ENCODE results near the gene CCDC116. TPM values are rescaled to one million over a fixed set of nuclear protein-coding genes. Genes with fewer than 3 reads are reported as not detected.
"Not testable (repeated sequence)": the region's sequence is repeated elsewhere in the genome, so short reads cannot be mapped to it uniquely, and the experiment has no call there.

The CCDC116 gene
- total RNA-seq, 1 donor from 2014 or later, result not detected

DNA sequence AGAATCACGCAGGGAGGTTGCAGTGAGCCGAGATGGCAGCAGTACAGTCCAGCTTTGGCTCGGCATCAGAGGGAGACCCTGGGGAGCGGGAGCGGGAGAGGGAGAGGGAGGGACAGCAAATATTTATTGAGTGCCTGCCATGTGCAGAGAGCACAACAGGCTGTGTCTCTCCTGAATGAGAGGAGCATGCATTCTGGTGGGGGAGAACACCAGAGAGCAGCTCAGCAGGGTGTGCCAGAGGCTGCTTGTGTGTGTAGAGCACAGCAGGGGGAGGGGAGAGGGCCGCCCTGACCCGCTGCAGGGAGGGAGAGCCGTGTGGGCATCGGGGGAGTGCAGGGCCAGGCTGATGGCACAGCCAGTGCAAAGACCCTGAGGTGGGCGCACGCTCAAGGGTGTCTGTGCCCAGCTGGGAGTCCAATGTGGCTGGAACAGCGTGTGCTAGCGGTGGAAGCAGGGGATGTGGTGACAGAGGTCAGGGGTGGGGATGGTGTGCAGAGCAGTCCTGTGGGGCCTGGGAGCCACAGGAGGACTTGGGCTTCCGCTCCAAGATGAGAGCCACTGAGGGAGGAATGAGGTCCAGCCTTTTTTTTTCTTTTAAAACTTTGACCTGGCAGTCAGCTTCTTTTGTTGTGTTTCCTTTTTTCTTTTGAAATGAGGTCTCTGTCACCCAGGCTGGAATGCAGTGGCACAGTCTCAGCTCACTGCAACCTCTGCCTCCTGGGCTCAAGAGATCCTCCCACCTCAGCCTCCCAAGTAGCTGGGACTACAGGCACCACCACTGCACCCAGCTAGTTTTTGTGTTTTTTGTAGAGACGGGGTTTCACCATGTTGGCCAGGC, 45.3 kb downstream of the CCDC116 start:
- H3K27ac Mint-ChIP-seq, result no peak overlapping the region
- no peak for DNase-seq (ENCODE audit: low spot score)
- H3K9me3 ChIP-seq (ENCODE audit: low read depth), result no peaks in the 10 kb centered on the region
- no peak overlapping the region for H2AFZ ChIP-seq (replicated peaks)
- H3K36me3 ChIP-seq, result no peaks in the 10 kb centered on the region
- no peak for TF ChIP-seq EZH2 (IDR thresholded peaks at IDR 0.05)
- TF ChIP-seq, protein P1, sequence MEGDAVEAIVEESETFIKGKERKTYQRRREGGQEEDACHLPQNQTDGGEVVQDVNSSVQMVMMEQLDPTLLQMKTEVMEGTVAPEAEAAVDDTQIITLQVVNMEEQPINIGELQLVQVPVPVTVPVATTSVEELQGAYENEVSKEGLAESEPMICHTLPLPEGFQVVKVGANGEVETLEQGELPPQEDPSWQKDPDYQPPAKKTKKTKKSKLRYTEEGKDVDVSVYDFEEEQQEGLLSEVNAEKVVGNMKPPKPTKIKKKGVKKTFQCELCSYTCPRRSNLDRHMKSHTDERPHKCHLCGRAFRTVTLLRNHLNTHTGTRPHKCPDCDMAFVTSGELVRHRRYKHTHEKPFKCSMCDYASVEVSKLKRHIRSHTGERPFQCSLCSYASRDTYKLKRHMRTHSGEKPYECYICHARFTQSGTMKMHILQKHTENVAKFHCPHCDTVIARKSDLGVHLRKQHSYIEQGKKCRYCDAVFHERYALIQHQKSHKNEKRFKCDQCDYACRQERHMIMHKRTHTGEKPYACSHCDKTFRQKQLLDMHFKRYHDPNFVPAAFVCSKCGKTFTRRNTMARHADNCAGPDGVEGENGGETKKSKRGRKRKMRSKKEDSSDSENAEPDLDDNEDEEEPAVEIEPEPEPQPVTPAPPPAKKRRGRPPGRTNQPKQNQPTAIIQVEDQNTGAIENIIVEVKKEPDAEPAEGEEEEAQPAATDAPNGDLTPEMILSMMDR (IDR thresholded peaks at IDR 0.05), result no peak
- TF ChIP-seq EZH2phosphoT487 (IDR thresholded peaks at IDR 0.05), result no peak
- H3K4me1 ChIP-seq, result no peaks in the 10 kb centered on the region
- H3K4me3 Mint-ChIP-seq, result no peak overlapping the region
- no peaks in the 10 kb centered on the region for H3K79me2 ChIP-seq (ENCODE audit: low read depth)
- no peaks in the 10 kb centered on the region for H4K20me1 ChIP-seq (ENCODE audit: low read depth)
- H3K9ac ChIP-seq, result no peak overlapping the region
- no peaks in the 10 kb centered on the region for H3K4me1 Mint-ChIP-seq
- peaks cover 16% of the 10 kb centered on the region for H3K36me3 Mint-ChIP-seq
- H3K9me3 Mint-ChIP-seq, result no peaks in the 10 kb centered on the region
- H3K4me2 ChIP-seq, result no peak overlapping the region
- H3K4me3 ChIP-seq, result no peak overlapping the region
- H3K27me3 ChIP-seq, result no peaks in the 10 kb centered on the region
- H3F3A ChIP-seq (ENCODE audit: low read depth), result no peaks in the 10 kb centered on the region
- peaks cover 3% of the 10 kb centered on the region for H3K27me3 Mint-ChIP-seq (ENCODE audit: insufficient read depth, low read depth)
- H3K27ac ChIP-seq, result no peak overlapping the region

DNA sequence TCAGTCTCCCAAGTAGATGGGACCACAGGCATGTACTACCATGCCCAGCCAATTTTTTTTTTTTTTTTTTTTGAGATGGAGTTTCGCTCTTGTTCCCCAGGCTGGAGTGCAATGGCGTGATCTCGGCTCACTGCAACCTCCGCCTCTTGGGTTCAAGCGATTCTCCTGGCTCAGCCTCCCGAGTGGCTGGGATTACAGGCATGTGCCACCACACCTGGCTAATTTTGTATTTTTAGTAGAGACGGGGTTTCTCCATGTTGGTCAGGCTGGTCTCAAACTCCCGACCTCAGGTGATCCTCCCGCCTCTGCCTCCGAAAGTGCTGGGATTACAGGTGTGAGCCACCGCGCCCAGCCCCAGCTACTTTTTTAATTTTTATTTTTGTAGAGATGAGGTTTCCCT, 46.3 kb downstream of the CCDC116 start:
- H3K9me3 ChIP-seq (ENCODE audit: low read depth); H3K27ac ChIP-seq; H3K4me1 ChIP-seq; H3K36me3 ChIP-seq; H3K27ac Mint-ChIP-seq; H3K27me3 ChIP-seq; H3K4me3 Mint-ChIP-seq; H3K79me2 ChIP-seq (ENCODE audit: low read depth); DNase-seq (ENCODE audit: low spot score); H4K20me1 ChIP-seq (ENCODE audit: low read depth); H3K4me3 ChIP-seq; H3K4me1 Mint-ChIP-seq; H3K9ac ChIP-seq; H3F3A ChIP-seq (ENCODE audit: low read depth); H2AFZ ChIP-seq (replicated peaks); H3K9me3 Mint-ChIP-seq; H3K27me3 Mint-ChIP-seq (ENCODE audit: insufficient read depth, low read depth); H3K4me2 ChIP-seq: not testable (repeated sequence)
- H3K36me3 Mint-ChIP-seq, result peaks cover 16% of the 10 kb centered on the region

DNA sequence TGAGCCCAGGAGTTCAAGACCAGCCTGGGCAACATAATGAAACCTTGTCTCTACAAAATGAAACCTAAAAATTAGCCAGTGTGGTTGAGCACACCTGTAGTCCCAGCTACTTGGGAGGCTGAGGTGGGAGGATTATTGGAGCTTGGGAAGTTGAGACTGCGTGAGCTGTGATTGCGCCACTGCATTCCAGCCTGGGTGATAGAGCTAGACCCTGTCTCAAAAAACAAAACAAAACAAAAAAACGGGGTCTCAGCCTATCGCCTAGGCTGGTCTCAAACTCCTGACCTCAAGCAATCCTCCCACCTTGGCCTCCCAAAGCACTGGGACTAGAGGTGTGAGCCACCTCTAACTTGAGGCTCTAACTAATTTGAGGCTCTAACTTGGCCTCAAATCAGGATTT, 46.8 kb downstream of the CCDC116 start:
- no peaks in the 10 kb centered on the region for H4K20me1 ChIP-seq (ENCODE audit: low read depth)
- no peaks in the 10 kb centered on the region for H3K9me3 ChIP-seq (ENCODE audit: low read depth)
- DNase-seq (ENCODE audit: low spot score), result no peak
- H3K4me1 ChIP-seq, result no peaks in the 10 kb centered on the region
- H3K4me2 ChIP-seq, result no peak overlapping the region
- H3K36me3 ChIP-seq, result no peaks in the 10 kb centered on the region
- no peak overlapping the region for H3K27ac ChIP-seq
- peaks cover 2% of the 10 kb centered on the region for H3K4me1 Mint-ChIP-seq
- H3K79me2 ChIP-seq (ENCODE audit: low read depth), result no peaks in the 10 kb centered on the region
- peaks cover 16% of the 10 kb centered on the region for H3K36me3 Mint-ChIP-seq
- H3K27me3 Mint-ChIP-seq (ENCODE audit: insufficient read depth, low read depth), result peaks cover 3% of the 10 kb centered on the region
- TF ChIP-seq EZH2phosphoT487 (IDR thresholded peaks at IDR 0.05) (no peak), EZH2 (IDR thresholded peaks at IDR 0.05) (no peak)
- TF ChIP-seq, protein P1 (IDR thresholded peaks at IDR 0.05), result no peak
- H3K9ac ChIP-seq, result no peak overlapping the region
- H3K9me3 Mint-ChIP-seq, result no peaks in the 10 kb centered on the region
- H3F3A ChIP-seq (ENCODE audit: low read depth), result no peaks in the 10 kb centered on the region
- H3K4me3 ChIP-seq, result no peak overlapping the region
- H3K27me3 ChIP-seq, result no peaks in the 10 kb centered on the region
- no peak overlapping the region for H3K4me3 Mint-ChIP-seq
- H3K27ac Mint-ChIP-seq, result no peak overlapping the region
- H2AFZ ChIP-seq (replicated peaks), result no peak overlapping the region

DNA sequence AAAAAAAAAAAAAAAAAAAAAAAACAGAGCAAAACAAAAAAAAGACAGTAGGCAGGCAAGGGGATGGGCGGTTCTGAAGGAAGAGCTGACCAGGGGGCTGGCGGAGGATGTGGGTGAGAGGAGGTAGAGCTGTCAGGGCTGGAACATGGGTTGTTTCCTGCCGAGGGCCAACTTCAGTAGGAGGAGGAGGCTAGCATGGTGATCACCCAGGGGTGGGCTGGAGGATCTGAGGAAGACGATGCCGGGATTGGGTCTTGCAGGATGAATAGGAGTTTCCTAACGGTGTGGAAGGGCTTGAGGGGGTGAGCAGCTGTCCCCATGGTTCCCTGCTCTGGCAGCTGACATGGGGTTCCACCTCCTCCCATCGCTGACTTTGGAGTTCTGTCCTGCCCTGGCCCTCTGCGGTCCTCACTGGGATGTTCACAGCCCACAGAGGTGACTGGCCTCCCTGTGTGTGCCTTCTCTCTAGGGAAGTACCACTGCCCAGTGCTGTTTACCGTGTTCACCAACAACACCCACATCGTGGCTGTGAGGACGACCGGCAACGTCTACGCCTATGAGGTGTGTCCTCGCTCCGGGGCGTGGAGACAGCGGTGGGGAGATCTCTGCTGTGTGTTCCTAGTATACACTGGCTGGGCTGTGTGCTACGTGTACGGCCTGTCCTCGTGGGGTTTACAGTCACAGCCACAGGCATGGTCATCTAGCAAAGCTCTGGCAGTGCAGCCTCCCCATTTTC, 48.4 kb downstream of the CCDC116 start:
- Histone ChIP-seq H3K4me3 (no peak overlapping the region), H2AFZ (replicated peaks) (no peak overlapping the region), H3K36me3 (no peaks in the 10 kb centered on the region), H3K4me2 (no peak overlapping the region), H3K27me3 (no peaks in the 10 kb centered on the region), H3K27ac (no peak overlapping the region), H4K20me1 (ENCODE audit: low read depth) (no peaks in the 10 kb centered on the region), H3K9me3 (ENCODE audit: low read depth) (no peaks in the 10 kb centered on the region), H3K9ac (no peak overlapping the region), H3K79me2 (ENCODE audit: low read depth) (no peaks in the 10 kb centered on the region), H3K4me1 (no peaks in the 10 kb centered on the region), H3F3A (ENCODE audit: low read depth) (no peaks in the 10 kb centered on the region)
- peaks cover 14% of the 10 kb centered on the region for H3K36me3 Mint-ChIP-seq
- no peaks in the 10 kb centered on the region for H3K9me3 Mint-ChIP-seq
- TF ChIP-seq EZH2 (IDR thresholded peaks at IDR 0.05), result no peak
- TF ChIP-seq EZH2phosphoT487 (IDR thresholded peaks at IDR 0.05), result no peak
- TF ChIP-seq, protein P1 (IDR thresholded peaks at IDR 0.05), result no peak
- no peak overlapping the region for H3K27ac Mint-ChIP-seq
- H3K4me1 Mint-ChIP-seq, result peaks cover 2% of the 10 kb centered on the region
- peak overlapping the region; percentile 46 for H3K4me3 Mint-ChIP-seq
- DNase-seq (ENCODE audit: low spot score), result no peak
- peaks cover 6% of the 10 kb centered on the region for H3K27me3 Mint-ChIP-seq (ENCODE audit: insufficient read depth, low read depth)
